GM13976 (cell line): Measurements from ENCODE around the gene KRT1.

Source experiments
- DNase-seq: peaks from one replicate; pipeline ENCODE4 v3.0.0; 2012; ENCODE audit warnings: low spot score
- in situ Hi-C: fragments of 300-500 bp; cut with MboI; formaldehyde crosslinking; loops from one replicate; pipeline ENCODE4 v1.12.0; 2022; ENCODE audit warnings: low sequenced_read_pairs, mixed read lengths, inconsistent platforms; ENCODE audit not compliant: unreplicated experiment
- TF ChIP-seq, protein P1 (sequence below): IDR thresholded peaks from 2 replicates; pipeline ENCODE4 v1.5.1; 2012; ENCODE audit warnings: borderline replicate concordance, mild to moderate bottlenecking; ENCODE audit not compliant: insufficient read depth; ENCODE audit errors: extremely low read depth, missing control alignments, control extremely low read depth

The KRT1 gene

DNA sequence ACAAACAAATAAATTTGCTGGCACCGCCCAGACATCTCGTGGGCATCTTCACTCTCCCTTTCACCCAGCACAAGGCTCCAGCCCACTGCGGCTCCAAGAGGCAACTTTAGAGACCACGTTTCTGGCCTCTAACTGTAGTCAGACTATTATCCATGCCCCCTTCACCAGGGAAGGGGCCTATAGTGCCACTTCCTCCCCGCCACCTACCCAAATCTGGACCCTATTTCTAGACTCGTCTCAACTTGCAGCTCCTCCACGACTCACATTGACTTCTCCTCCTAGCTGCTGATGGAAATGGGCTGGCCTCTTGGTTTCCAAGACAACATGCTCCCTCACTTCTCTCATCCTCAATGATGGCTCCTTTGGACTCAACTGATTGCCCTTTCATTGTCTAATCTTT is 12.3 kb downstream of the KRT1 start:
- no peak for DNase-seq
- TF ChIP-seq, protein P1, sequence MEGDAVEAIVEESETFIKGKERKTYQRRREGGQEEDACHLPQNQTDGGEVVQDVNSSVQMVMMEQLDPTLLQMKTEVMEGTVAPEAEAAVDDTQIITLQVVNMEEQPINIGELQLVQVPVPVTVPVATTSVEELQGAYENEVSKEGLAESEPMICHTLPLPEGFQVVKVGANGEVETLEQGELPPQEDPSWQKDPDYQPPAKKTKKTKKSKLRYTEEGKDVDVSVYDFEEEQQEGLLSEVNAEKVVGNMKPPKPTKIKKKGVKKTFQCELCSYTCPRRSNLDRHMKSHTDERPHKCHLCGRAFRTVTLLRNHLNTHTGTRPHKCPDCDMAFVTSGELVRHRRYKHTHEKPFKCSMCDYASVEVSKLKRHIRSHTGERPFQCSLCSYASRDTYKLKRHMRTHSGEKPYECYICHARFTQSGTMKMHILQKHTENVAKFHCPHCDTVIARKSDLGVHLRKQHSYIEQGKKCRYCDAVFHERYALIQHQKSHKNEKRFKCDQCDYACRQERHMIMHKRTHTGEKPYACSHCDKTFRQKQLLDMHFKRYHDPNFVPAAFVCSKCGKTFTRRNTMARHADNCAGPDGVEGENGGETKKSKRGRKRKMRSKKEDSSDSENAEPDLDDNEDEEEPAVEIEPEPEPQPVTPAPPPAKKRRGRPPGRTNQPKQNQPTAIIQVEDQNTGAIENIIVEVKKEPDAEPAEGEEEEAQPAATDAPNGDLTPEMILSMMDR: no peak
- in situ Hi-C loops: no loop called here

GRCh38 chr12:52667509-52667908 is 12.7 kb downstream of the KRT1 start:
- DNase-seq: no peak
- in situ Hi-C loops: no loop called here
- TF ChIP-seq, protein P1: no peak

DNA sequence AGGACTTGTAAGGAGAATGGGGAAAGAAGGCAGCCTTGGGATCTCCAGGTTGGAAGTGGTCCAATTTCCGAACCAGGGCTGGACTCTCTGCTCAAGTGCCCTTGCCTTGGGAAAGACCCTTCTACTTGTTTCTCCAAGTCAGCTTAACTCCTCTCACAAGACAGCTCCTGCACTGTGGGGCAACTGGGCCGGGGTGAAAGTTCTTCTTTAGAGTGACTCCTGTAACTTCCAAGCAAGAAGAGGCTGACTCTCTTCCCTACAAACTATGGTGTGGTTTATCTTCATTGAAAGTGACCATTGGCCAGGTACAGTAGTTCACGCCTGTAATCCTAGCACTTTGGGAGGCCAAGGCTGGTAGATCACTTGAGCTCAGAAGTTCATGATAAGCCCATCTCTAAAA is 13.7 kb downstream of the KRT1 start:
- TF ChIP-seq, protein P1: no peak
- DNase-seq: no peak
- in situ Hi-C loops: no loop called here

DNA sequence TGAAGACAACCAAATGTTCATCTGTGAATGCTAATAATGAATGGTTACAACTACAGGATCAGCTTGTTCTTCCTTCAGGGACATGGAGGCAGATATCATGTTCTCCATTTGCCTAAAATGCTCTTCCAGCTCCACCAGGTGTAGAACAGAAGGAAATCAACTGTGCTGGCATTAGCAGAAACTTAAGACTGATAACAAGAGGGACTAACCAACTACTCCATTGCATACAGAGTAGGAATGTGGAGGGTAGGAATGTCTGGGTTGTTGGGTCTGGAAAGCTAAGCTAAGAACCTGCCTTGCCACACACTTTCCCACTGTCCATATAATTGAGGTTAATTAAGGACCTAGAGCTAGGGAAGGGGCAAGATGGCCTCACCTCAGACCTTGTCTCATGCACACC is 16.8 kb downstream of the KRT1 start:
- in situ Hi-C loops: no loop called here
- TF ChIP-seq, protein P1: no peak
- no peak for DNase-seq

GRCh38 chr12:52662918-52663229 is 17.3 kb downstream of the KRT1 start:
- in situ Hi-C loops: no loop called here
- TF ChIP-seq, protein P1: no peak
- DNase-seq: no peak

DNA sequence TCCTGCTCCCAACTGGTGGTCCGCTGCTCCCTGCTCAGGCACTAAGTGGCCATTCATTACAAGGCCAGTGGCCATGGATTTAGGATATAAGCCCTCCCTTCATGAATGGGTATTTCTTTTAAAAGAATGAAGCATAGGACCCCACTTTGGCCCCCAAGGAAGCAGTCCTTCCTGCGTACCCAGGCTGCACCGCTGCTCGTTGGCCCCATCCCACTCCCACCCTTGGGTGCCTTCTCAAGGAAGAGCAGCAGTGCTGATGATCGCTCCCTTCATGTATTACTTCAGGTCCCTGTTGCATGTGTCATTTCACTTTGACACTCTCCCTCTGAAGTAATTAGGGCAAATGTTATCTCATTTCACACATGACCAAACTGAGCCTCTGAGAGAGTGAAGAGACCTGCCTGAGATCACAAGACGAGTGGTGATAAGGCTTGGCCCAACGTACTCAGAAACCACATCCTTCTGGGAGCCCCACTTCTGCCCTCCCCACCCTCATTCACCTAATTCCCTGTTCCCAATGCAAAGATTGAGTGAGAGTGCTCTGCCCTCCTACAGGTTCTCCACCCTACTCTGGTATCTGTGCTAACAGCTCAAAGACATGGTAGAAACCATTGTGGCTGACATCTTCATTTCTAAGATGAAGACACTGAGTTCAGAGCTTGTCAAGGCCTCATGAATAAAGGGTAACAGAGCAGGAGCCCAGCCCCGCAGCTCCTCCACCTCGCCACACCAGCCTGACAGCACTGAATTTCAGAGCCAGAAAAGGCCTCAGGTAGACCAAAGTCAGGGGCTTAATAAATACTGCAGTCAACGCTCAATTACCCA is 17.9 kb downstream of the KRT1 start:
- in situ Hi-C loops: no loop called here
- TF ChIP-seq, protein P1: no peak
- DNase-seq: no peak
